Measurements from ENCODE around the gene SELENOO.

- TF ChIP-seq CTCF (IDR thresholded peaks at IDR 0.05) (no peak), POLR2A (IDR thresholded peaks at IDR 0.05) (no peak), EP300 (IDR thresholded peaks at IDR 0.05) (no peak), POLR2AphosphoS5 (IDR thresholded peaks at IDR 0.05) (no peak)
Observed at GRCh38 chr22:50255607-50256006, 54.8 kb downstream of the SELENOO start.
